ENCODE results near the gene L3MBTL3.

Gene L3MBTL3

GRCh38 chr6:130107710-130108109 lies 89.3 kb downstream of the L3MBTL3 start:
- Histone ChIP-seq H3K4me2 (no peak overlapping the region), H3K36me3 (ENCODE audit: insufficient read depth) (no peaks in the 10 kb centered on the region), H3K4me1 (ENCODE audit: low read depth, poor library complexity, severe bottlenecking) (no peaks in the 10 kb centered on the region), H3K27ac (no peak overlapping the region), H3K27me3 (ENCODE audit: insufficient read depth, low read depth) (no peaks in the 10 kb centered on the region), H4K20me1 (ENCODE audit: insufficient read depth) (no peaks in the 10 kb centered on the region), H3K9ac (no peak overlapping the region), H3K4me3 (IDR thresholded peaks at IDR 0.05; ENCODE audit: insufficient read depth, low read depth, low read length) (no peak overlapping the region), H2AFZ (ENCODE audit: low read depth) (no peak overlapping the region), H3K79me2 (ENCODE audit: insufficient read depth, low read depth) (no peaks in the 10 kb centered on the region)
- no peak for TF ChIP-seq CTCF (conservative IDR thresholded peaks at IDR 0.05; ENCODE audit: low read depth, low read length)

GRCh38 chr6:130111031-130111430 lies 92.7 kb downstream of the L3MBTL3 start:
- Histone ChIP-seq H3K9ac (no peak overlapping the region), H3K27ac (no peak overlapping the region), H3K27me3 (ENCODE audit: insufficient read depth, low read depth) (no peaks in the 10 kb centered on the region), H3K79me2 (ENCODE audit: insufficient read depth, low read depth) (no peaks in the 10 kb centered on the region), H3K4me2 (no peak overlapping the region), H3K4me1 (ENCODE audit: low read depth, poor library complexity, severe bottlenecking) (no peaks in the 10 kb centered on the region), H4K20me1 (ENCODE audit: insufficient read depth) (no peaks in the 10 kb centered on the region), H3K4me3 (IDR thresholded peaks at IDR 0.05; ENCODE audit: insufficient read depth, low read depth, low read length) (no peak overlapping the region), H3K36me3 (ENCODE audit: insufficient read depth) (no peaks in the 10 kb centered on the region), H2AFZ (ENCODE audit: low read depth) (no peak overlapping the region)
- no peak for TF ChIP-seq CTCF (conservative IDR thresholded peaks at IDR 0.05; ENCODE audit: low read depth, low read length)

- Histone ChIP-seq H3K79me2 (ENCODE audit: insufficient read depth, low read depth) (no peaks in the 10 kb centered on the region), H3K36me3 (ENCODE audit: insufficient read depth) (no peaks in the 10 kb centered on the region), H3K4me2 (no peak overlapping the region), H3K9ac (no peak overlapping the region), H4K20me1 (ENCODE audit: insufficient read depth) (no peaks in the 10 kb centered on the region), H3K27me3 (ENCODE audit: insufficient read depth, low read depth) (no peaks in the 10 kb centered on the region), H2AFZ (ENCODE audit: low read depth) (no peak overlapping the region), H3K4me1 (ENCODE audit: low read depth, poor library complexity, severe bottlenecking) (no peaks in the 10 kb centered on the region), H3K27ac (no peak overlapping the region), H3K4me3 (IDR thresholded peaks at IDR 0.05; ENCODE audit: insufficient read depth, low read depth, low read length) (no peak overlapping the region)
- no peak for TF ChIP-seq CTCF (conservative IDR thresholded peaks at IDR 0.05; ENCODE audit: low read depth, low read length)
These were observed 94.9 kb downstream of the L3MBTL3 start for GRCh38 chr6:130113201-130113710.

GRCh38 chr6:130115036-130115435 lies 96.7 kb downstream of the L3MBTL3 start:
- Histone ChIP-seq H3K4me2 (no peak overlapping the region), H3K27me3 (ENCODE audit: insufficient read depth, low read depth) (no peaks in the 10 kb centered on the region), H3K4me3 (IDR thresholded peaks at IDR 0.05; ENCODE audit: insufficient read depth, low read depth, low read length) (no peak overlapping the region), H3K79me2 (ENCODE audit: insufficient read depth, low read depth) (no peaks in the 10 kb centered on the region), H3K9ac (no peak overlapping the region), H3K36me3 (ENCODE audit: insufficient read depth) (no peaks in the 10 kb centered on the region), H2AFZ (ENCODE audit: low read depth) (no peak overlapping the region), H3K27ac (no peak overlapping the region), H3K4me1 (ENCODE audit: low read depth, poor library complexity, severe bottlenecking) (no peaks in the 10 kb centered on the region), H4K20me1 (ENCODE audit: insufficient read depth) (no peaks in the 10 kb centered on the region)
- no peak for TF ChIP-seq CTCF (conservative IDR thresholded peaks at IDR 0.05; ENCODE audit: low read depth, low read length)
